Fibroblast of lung (primary cell): ENCODE results near the gene CORIN. TPM values are rescaled to one million over a fixed set of nuclear protein-coding genes. Genes with fewer than 3 reads are reported as not detected.
A peak's percentile ranks its signal among the peaks of the same experiment; 100 is the strongest.

Experiments used
- DNase-seq, 2 donors: peaks; one replicate each; pipeline versions ENCODE4 v3.0.0 to v3.0.0-alpha.2; 2010; ENCODE audit warnings: low read depth in 2 of 2
- H2AFZ ChIP-seq: 2 replicates; pipeline ENCODE4 v1.5.1; 2012; ENCODE audit warnings: low read length, control low read depth, inconsistent platforms
- H3K27ac ChIP-seq: 2 replicates; pipeline ENCODE4 v1.5.1; 2011; ENCODE audit warnings: low read length, control low read depth; ENCODE audit not compliant: insufficient read depth
- H3K27me3 ChIP-seq: 2 replicates; pipeline ENCODE4 v1.5.1; 2011; ENCODE audit warnings: mild to moderate bottlenecking, low read length; ENCODE audit not compliant: control insufficient read depth, insufficient read depth
- H3K36me3 ChIP-seq: 2 replicates; pipeline ENCODE4 v1.5.1; 2011; ENCODE audit warnings: low read length; ENCODE audit not compliant: control insufficient read depth, insufficient read depth
- H3K4me1 ChIP-seq: 2 replicates; pipeline ENCODE4 v1.5.1; 2011; ENCODE audit warnings: low read length; ENCODE audit not compliant: control insufficient read depth, insufficient read depth; ENCODE audit errors: extremely low read depth
- H3K4me2 ChIP-seq: 2 replicates; pipeline ENCODE4 v1.5.1; 2011; ENCODE audit warnings: low read length, control low read depth; ENCODE audit not compliant: insufficient read depth; ENCODE audit errors: extremely low read depth
- H3K4me3 ChIP-seq, 4 experiments: fragments of 200-600 bp in 1 of 4; sonication (generic) in 1 of 4; replicated peaks in 1 of 4; 2 replicates each; pipeline ENCODE4 v1.5.1; 2011 to 2016; ENCODE audit warnings: low read length in 4 of 4, low read depth in 3 of 4, mild to moderate bottlenecking in 3 of 4, control low read depth in 2 of 4, inconsistent platforms in 1 of 4, mixed read lengths in 1 of 4; ENCODE audit not compliant: insufficient read depth in 1 of 4; ENCODE audit errors: control extremely low read depth in 1 of 4
- H3K79me2 ChIP-seq: 2 replicates; pipeline ENCODE4 v1.5.1; 2012; ENCODE audit warnings: mild to moderate bottlenecking, low read length, inconsistent platforms; ENCODE audit not compliant: control insufficient read depth, insufficient read depth
- H3K9ac ChIP-seq: 2 replicates; pipeline ENCODE4 v1.5.1; 2011; ENCODE audit warnings: mild to moderate bottlenecking, low read length, control low read depth; ENCODE audit not compliant: insufficient read depth
- H3K9me3 ChIP-seq: 2 replicates; pipeline ENCODE4 v1.5.1; 2012; ENCODE audit warnings: low read depth, low read length; ENCODE audit not compliant: control insufficient read depth, insufficient read depth
- H4K20me1 ChIP-seq: 2 replicates; pipeline ENCODE4 v1.5.1; 2011; ENCODE audit warnings: low read length; ENCODE audit not compliant: control insufficient read depth, insufficient read depth; ENCODE audit errors: extremely low read depth
- CTCF ChIP-seq, 2 donors: IDR thresholded peaks in 1 of 2; conservative IDR thresholded peaks in 1 of 2; 1 replicate in 1 of 2; 2 replicates in 1 of 2; pipeline ENCODE4 v1.5.1; 2011 to 2012; ENCODE audit warnings: low read length in 2 of 2, control low read depth in 1 of 2, inconsistent platforms in 1 of 2, low read depth in 1 of 2, mild to moderate bottlenecking in 1 of 2
- EZH2 ChIP-seq: IDR thresholded peaks from 2 replicates; pipeline ENCODE4 v1.5.1; 2012; ENCODE audit warnings: low read length, control low read depth, mild to moderate bottlenecking; ENCODE audit errors: missing control alignments
- polyA plus RNA-seq, 2 donors: library from polyadenylated mRNA; depleted of rRNA in 1 of 2; stranded (reverse) in 1 of 2; unstranded in 1 of 2; fragments of >200 nt; gene quantifications; 2 replicates each; pipeline ENCODE4 v1.2.1, GENCODE V29; 2011 to 2012; ENCODE audit warnings: missing spikeins in 1 of 2
- total RNA-seq: library from RNA; depleted of rRNA; stranded (reverse); fragments of >200 nt; gene quantifications from 2 replicates; pipeline ENCODE4 v1.2.1, GENCODE V29; 2014

The CORIN gene
- total and polyA plus RNA-seq, 2 donors (not counting 1 experiment from before 2014, with no cell fraction given): 1.5 to 22.2 TPM

DNA sequence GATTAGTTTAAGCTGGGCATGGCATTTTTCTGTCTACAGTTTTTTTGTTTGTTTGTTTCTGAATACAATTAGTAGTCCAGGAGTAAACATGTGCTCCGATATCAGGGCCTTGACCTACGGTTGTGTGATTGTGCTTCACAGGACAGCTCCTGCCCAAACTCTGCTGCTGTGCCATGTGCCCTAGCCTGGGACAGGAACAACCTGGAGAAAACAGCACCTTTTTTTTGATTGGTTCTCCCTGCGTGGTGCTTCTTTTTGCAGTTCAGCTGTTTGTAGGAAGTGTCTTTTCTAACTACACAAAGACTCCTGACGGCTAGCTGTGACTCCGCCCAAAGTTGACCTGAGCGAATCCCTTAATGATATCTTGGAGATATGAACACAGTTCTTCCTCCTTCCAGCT, 194.0 kb downstream of the CORIN start:
- DNase-seq: no peak
- Histone ChIP-seq H3K4me3 (no peak overlapping the region), H3K27ac (no peak overlapping the region), H3K27me3 (no peaks in the 10 kb centered on the region), H3K79me2 (no peaks in the 10 kb centered on the region), H2AFZ (no peak overlapping the region), H3K36me3 (no peaks in the 10 kb centered on the region), H3K9ac (no peak overlapping the region), H3K4me2 (no peak overlapping the region), H3K4me1 (peaks cover 2% of the 10 kb centered on the region), H3K9me3 (no peaks in the 10 kb centered on the region), H4K20me1 (no peaks in the 10 kb centered on the region)
- no peak for TF ChIP-seq EZH2
- no peak for TF ChIP-seq CTCF (conservative IDR thresholded peaks at IDR 0.05 in 1 of 2, IDR thresholded peaks at IDR 0.05 in 1 of 2; ENCODE audit: low read depth in 1 of 2, low read length in 2 of 2)

GRCh38 chr4:47642985-47643760, 194.7 kb downstream of the CORIN start:
- Histone ChIP-seq H3K27ac (no peak overlapping the region), H3K9ac (no peak overlapping the region), H3K27me3 (no peaks in the 10 kb centered on the region), H3K9me3 (no peaks in the 10 kb centered on the region), H3K79me2 (no peaks in the 10 kb centered on the region), H2AFZ (no peak overlapping the region), H3K36me3 (no peaks in the 10 kb centered on the region), H3K4me2 (no peak overlapping the region), H3K4me3 (no peak overlapping the region), H4K20me1 (no peaks in the 10 kb centered on the region), H3K4me1 (peaks cover 2% of the 10 kb centered on the region)
- TF ChIP-seq CTCF (conservative IDR thresholded peaks at IDR 0.05 in 1 of 2, IDR thresholded peaks at IDR 0.05 in 1 of 2; ENCODE audit: low read depth in 1 of 2, low read length in 2 of 2): no peak
- no peak for TF ChIP-seq EZH2
- peak; percentile 43 to 92 for DNase-seq

GRCh38 chr4:47642191-47642830, 195.6 kb downstream of the CORIN start:
- H3K4me3 ChIP-seq: no peak overlapping the region
- DNase-seq: peak in 1 of 2 donors; percentile 24
- TF ChIP-seq CTCF (conservative IDR thresholded peaks at IDR 0.05 in 1 of 2, IDR thresholded peaks at IDR 0.05 in 1 of 2; ENCODE audit: low read depth in 1 of 2, low read length in 2 of 2) (no peak), EZH2 (no peak)
- no peaks in the 10 kb centered on the region for H3K9me3 ChIP-seq
- no peaks in the 10 kb centered on the region for H3K27me3 ChIP-seq
- H3K79me2 ChIP-seq: no peaks in the 10 kb centered on the region
- no peak overlapping the region for H3K4me2 ChIP-seq
- no peak overlapping the region for H3K27ac ChIP-seq
- no peaks in the 10 kb centered on the region for H3K36me3 ChIP-seq
- peaks cover 2% of the 10 kb centered on the region for H3K4me1 ChIP-seq
- no peaks in the 10 kb centered on the region for H4K20me1 ChIP-seq
- H2AFZ ChIP-seq: no peak overlapping the region
- H3K9ac ChIP-seq: no peak overlapping the region
